GM21447 (cell line): Measurements from ENCODE around the gene NUTM2G.
"Not testable (repeated sequence)": the region's sequence is repeated elsewhere in the genome, so short reads cannot be mapped to it uniquely, and the experiment has no call there.

Source experiments
- ATAC-seq: cut with Tn5 transposase; IDR thresholded peaks from one replicate; pipeline ENCODE4 v1.9.1; 2021; ENCODE audit not compliant: unreplicated experiment

Gene NUTM2G

GRCh38 chr9:96942181-96942580 lies 13.5 kb downstream of the NUTM2G start:
- not testable (repeated sequence) for ATAC-seq

- ATAC-seq, result not testable (repeated sequence)
Measured at GRCh38 chr9:96949346-96949745, 20.7 kb downstream of the NUTM2G start.

- ATAC-seq, result not testable (repeated sequence)
Measured at GRCh38 chr9:96950539-96950938, 21.9 kb downstream of the NUTM2G start.

- not testable (repeated sequence) for ATAC-seq
Measured at GRCh38 chr9:96967591-96967990, 38.9 kb downstream of the NUTM2G start.

- not testable (repeated sequence) for ATAC-seq
Measured at GRCh38 chr9:96972552-96972951, 43.9 kb downstream of the NUTM2G start.

GRCh38 chr9:96974037-96974436 lies 45.4 kb downstream of the NUTM2G start:
- ATAC-seq, result not testable (repeated sequence)

- not testable (repeated sequence) for ATAC-seq
Measured at GRCh38 chr9:96983496-96984122, 55.0 kb downstream of the NUTM2G start.

GRCh38 chr9:96984139-96984538 lies 55.5 kb downstream of the NUTM2G start:
- not testable (repeated sequence) for ATAC-seq

- not testable (repeated sequence) for ATAC-seq
Measured at GRCh38 chr9:96984887-96985286, 56.2 kb downstream of the NUTM2G start.
